SK-N-SH treated with all-trans-retinoic acid at 6 μM for 48 hours (cell line): ENCODE data around the gene CRADD.

Experiments used
- BACH2 ChIP-seq: fragments of 250-450 bp; sonication (Bioruptor Pico); IDR thresholded peaks from 2 replicates; pipeline ENCODE4 v1.9.0; 2021; ENCODE audit warnings: mild to moderate bottlenecking, borderline replicate concordance
- OSR1 ChIP-seq: fragments of 250-450 bp; sonication (Bioruptor Pico); IDR thresholded peaks from 2 replicates; pipeline ENCODE4 v1.8.0; 2022; ENCODE audit warnings: moderate library complexity, mild to moderate bottlenecking, inconsistent platforms
- PPARA ChIP-seq: fragments of 250-450 bp; sonication (Bioruptor Pico); IDR thresholded peaks from 2 replicates; pipeline ENCODE4 v1.5.0; 2020; ENCODE audit warnings: mild to moderate bottlenecking, borderline replicate concordance
- TOX ChIP-seq: fragments of 250-450 bp; sonication (Bioruptor Pico); IDR thresholded peaks from 2 replicates; pipeline ENCODE4 v1.8.0; 2021; ENCODE audit warnings: mild to moderate bottlenecking, moderate library complexity, borderline replicate concordance
- ZFP3 ChIP-seq: fragments of 250-450 bp; sonication (Bioruptor Pico); IDR thresholded peaks from 2 replicates; pipeline ENCODE4 v1.5.0; 2020; ENCODE audit warnings: mild to moderate bottlenecking, moderate library complexity
- TF ChIP-seq, protein P1 (sequence below): fragments of 250-450 bp; sonication (Bioruptor Pico); IDR thresholded peaks from 2 replicates; pipeline ENCODE4 v1.5.0; 2020; ENCODE audit warnings: mild to moderate bottlenecking, moderate library complexity
- TF ChIP-seq, protein P2 (sequence below): fragments of 250-450 bp; sonication (Bioruptor Pico); IDR thresholded peaks from 2 replicates; pipeline ENCODE4 v1.8.0; 2020; ENCODE audit warnings: mild to moderate bottlenecking, moderate library complexity, borderline replicate concordance
- TF ChIP-seq, protein P3 (sequence below): fragments of 250-450 bp; sonication (Bioruptor Pico); IDR thresholded peaks from 2 replicates; pipeline ENCODE4 v1.8.0; 2021; ENCODE audit warnings: low read depth, mild to moderate bottlenecking, moderate library complexity, borderline replicate concordance

DNA sequence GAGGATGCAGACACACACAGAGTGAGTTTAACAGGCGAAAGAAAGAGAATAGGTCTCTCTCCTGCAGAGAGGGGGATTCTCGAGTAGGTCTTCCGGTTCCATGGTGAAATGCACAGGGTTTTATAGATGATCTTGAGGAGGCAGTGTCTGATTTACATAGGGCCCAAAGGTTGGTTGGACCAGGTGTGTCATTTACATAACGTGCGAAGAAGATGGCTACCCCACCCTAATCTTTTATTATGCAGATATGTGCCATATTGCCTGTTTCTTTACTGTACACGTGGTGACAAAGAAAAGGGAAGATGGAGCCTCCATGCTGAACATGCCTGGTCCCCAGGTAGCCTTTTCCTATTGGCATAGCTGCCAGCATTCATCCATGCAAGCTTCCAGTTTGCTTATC, 219.8 kb downstream of the CRADD start:
- no peak for TF ChIP-seq BACH2
- TF ChIP-seq, protein P1, sequence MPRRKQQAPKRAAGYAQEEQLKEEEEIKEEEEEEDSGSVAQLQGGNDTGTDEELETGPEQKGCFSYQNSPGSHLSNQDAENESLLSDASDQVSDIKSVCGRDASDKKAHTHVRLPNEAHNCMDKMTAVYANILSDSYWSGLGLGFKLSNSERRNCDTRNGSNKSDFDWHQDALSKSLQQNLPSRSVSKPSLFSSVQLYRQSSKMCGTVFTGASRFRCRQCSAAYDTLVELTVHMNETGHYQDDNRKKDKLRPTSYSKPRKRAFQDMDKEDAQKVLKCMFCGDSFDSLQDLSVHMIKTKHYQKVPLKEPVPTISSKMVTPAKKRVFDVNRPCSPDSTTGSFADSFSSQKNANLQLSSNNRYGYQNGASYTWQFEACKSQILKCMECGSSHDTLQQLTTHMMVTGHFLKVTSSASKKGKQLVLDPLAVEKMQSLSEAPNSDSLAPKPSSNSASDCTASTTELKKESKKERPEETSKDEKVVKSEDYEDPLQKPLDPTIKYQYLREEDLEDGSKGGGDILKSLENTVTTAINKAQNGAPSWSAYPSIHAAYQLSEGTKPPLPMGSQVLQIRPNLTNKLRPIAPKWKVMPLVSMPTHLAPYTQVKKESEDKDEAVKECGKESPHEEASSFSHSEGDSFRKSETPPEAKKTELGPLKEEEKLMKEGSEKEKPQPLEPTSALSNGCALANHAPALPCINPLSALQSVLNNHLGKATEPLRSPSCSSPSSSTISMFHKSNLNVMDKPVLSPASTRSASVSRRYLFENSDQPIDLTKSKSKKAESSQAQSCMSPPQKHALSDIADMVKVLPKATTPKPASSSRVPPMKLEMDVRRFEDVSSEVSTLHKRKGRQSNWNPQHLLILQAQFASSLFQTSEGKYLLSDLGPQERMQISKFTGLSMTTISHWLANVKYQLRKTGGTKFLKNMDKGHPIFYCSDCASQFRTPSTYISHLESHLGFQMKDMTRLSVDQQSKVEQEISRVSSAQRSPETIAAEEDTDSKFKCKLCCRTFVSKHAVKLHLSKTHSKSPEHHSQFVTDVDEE (CRISPR knock-in tag) = no peak
- TF ChIP-seq, protein P2, sequence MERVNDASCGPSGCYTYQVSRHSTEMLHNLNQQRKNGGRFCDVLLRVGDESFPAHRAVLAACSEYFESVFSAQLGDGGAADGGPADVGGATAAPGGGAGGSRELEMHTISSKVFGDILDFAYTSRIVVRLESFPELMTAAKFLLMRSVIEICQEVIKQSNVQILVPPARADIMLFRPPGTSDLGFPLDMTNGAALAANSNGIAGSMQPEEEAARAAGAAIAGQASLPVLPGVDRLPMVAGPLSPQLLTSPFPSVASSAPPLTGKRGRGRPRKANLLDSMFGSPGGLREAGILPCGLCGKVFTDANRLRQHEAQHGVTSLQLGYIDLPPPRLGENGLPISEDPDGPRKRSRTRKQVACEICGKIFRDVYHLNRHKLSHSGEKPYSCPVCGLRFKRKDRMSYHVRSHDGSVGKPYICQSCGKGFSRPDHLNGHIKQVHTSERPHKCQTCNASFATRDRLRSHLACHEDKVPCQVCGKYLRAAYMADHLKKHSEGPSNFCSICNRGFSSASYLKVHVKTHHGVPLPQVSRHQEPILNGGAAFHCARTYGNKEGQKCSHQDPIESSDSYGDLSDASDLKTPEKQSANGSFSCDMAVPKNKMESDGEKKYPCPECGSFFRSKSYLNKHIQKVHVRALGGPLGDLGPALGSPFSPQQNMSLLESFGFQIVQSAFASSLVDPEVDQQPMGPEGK (CRISPR knock-in tag) = no peak
- TF ChIP-seq, protein P3, sequence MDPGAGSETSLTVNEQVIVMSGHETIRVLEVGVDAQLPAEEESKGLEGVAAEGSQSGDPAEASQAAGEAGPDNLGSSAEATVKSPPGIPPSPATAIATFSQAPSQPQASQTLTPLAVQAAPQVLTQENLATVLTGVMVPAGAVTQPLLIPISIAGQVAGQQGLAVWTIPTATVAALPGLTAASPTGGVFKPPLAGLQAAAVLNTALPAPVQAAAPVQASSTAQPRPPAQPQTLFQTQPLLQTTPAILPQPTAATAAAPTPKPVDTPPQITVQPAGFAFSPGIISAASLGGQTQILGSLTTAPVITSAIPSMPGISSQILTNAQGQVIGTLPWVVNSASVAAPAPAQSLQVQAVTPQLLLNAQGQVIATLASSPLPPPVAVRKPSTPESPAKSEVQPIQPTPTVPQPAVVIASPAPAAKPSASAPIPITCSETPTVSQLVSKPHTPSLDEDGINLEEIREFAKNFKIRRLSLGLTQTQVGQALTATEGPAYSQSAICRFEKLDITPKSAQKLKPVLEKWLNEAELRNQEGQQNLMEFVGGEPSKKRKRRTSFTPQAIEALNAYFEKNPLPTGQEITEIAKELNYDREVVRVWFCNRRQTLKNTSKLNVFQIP (CRISPR knock-in tag) = no peak
- TF ChIP-seq OSR1 (CRISPR knock-in tag) = no peak
- no peak for TF ChIP-seq TOX (CRISPR knock-in tag)
- TF ChIP-seq PPARA (CRISPR knock-in tag) = no peak
- no peak for TF ChIP-seq ZFP3 (CRISPR knock-in tag)
